HG03520 (cell line): Measurements from ENCODE around the gene RNF151.
"Not testable (repeated sequence)": the region's sequence is repeated elsewhere in the genome, so short reads cannot be mapped to it uniquely, and the experiment has no call there.

ENCODE experiments used
- ATAC-seq: cut with Tn5 transposase; IDR thresholded peaks from one replicate; pipeline ENCODE4 v1.9.1; 2021; ENCODE audit warnings: mild to moderate bottlenecking, moderate library complexity; ENCODE audit not compliant: unreplicated experiment

RNF151 gene, protein sequence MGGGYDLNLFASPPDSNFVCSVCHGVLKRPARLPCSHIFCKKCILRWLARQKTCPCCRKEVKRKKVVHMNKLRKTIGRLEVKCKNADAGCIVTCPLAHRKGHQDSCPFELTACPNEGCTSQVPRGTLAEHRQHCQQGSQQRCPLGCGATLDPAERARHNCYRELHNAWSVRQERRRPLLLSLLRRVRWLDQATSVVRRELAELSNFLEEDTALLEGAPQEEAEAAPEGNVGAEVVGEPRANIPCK

GRCh38 chr16:1966460-1966859 lies at the start of gene RNF151:
RNF151 (plus strand) TSS chr16:1966856; CDS start chr16:1966882, 26 bp downstream.
- no peak for ATAC-seq

DNA sequence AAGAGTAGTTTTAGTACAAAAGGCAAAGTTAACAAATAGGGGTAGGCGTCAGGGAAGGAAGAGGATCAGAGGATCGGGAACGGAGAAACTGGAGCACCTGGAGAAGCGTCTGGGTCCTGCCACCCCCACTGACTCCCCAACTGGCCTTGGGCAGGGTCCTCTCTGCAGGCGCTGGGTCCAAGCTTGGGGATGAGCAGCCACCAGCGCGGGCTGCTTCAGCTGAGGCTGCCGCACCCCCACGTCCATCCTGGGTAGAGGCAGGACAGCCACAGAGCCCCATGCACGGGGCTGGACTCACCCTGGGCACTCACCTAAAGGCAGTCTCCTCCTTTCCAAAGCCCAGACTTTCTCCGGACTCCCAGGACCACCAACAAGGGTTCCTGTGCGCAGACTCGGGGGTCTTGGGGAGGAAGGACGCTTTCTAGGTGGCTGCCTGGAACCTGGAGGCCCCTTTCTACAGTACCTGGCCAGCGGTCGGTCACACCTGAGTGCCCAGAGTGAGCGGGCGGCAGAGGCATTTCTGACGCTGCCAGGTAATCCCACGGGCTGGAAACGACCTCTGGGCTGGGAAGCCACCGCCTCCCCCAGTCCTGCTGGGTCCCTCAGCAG lies 49.5 kb upstream of the RNF151 start:
- ATAC-seq, result no peak

GRCh38 chr16:1917665-1918350 lies 48.8 kb upstream of the RNF151 start:
- no peak for ATAC-seq

- no peak for ATAC-seq
These were observed 48.0 kb upstream of the RNF151 start, which contains the start of gene HS3ST6 for GRCh38 chr16:1918351-1919326. HS3ST6 (minus strand) TSS chr16:1918415; CDS start chr16:1918323, 92 bp downstream.

GRCh38 chr16:1919327-1919998 lies 47.2 kb upstream of the RNF151 start:
- no peak for ATAC-seq

GRCh38 chr16:1920122-1920521 lies 46.5 kb upstream of the RNF151 start:
- not testable (repeated sequence) for ATAC-seq

GRCh38 chr16:1920727-1921171 lies 45.9 kb upstream of the RNF151 start:
- no peak for ATAC-seq

DNA sequence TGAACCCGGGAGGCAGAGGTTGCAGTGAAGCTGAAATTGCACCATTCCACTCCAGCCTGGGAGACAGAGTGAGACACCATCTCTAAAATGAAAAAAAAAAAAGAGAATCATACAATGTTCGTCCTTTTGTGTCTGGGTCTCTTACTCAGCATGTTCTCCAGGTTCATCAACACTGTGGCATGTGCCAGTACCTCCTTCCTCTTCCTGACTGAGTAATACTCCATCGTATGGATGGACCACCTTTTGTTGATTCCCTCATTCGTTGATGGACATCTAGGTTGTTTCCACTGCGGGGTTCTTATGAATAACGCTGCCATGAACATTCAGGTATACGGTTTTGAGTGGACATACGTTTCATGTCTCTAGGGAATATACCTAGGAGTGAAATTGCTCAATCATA lies 44.3 kb upstream of the RNF151 start:
- ATAC-seq, result no peak

- ATAC-seq, result no peak
These were observed 43.2 kb upstream of the RNF151 start for GRCh38 chr16:1923299-1924034.

GRCh38 chr16:1924095-1924494 lies 42.6 kb upstream of the RNF151 start:
- ATAC-seq, result no peak

- no peak for ATAC-seq
These were observed 40.4 kb upstream of the RNF151 start for GRCh38 chr16:1926271-1926670.

DNA sequence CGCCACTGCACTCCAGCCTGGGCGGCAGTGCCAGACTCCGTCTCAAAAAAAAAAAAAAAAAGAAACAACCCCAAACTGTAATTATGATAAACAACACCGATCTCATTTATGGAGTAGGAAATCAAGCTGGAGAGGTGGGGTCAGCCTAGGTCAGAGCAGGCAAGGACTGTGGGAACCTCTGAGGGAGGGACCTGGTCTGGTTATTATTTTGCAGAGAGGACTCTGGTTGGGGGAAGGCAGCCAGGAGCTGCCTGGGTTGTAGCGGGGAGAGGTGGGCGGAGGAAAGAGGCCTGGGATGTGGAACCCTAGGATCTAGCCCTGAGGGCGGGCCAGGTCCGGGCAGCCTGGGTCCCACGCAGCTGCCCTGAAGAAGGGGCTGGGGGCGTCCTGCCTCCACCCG lies 37.6 kb upstream of the RNF151 start:
- no peak for ATAC-seq

GRCh38 chr16:1929578-1930337 lies 36.9 kb upstream of the RNF151 start:
- ATAC-seq, result peak; percentile 76

DNA sequence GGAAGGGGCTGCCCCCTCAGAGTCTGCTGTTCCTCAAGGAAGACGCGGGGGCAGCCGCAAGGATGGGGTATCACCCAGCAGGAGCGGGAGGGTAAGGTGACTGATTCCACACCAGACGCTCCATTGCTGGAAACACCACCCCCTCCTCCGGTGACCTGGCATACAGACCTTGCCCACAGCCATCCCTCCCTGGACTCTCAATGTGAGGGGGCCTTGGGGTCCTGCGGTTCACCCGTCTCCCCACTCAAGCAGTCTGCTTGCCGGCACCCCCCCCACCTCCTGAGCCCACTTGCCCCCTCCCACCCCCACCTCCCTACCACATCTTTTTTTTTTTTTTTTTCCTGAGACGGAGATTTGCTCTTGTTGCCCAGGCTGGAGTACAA lies 36.3 kb upstream of the RNF151 start:
- ATAC-seq, result no peak

GRCh38 chr16:1932050-1933028 lies 34.3 kb upstream of the RNF151 start:
- no peak for ATAC-seq

- ATAC-seq, result no peak
These were observed 33.5 kb upstream of the RNF151 start for GRCh38 chr16:1933097-1933661.

DNA sequence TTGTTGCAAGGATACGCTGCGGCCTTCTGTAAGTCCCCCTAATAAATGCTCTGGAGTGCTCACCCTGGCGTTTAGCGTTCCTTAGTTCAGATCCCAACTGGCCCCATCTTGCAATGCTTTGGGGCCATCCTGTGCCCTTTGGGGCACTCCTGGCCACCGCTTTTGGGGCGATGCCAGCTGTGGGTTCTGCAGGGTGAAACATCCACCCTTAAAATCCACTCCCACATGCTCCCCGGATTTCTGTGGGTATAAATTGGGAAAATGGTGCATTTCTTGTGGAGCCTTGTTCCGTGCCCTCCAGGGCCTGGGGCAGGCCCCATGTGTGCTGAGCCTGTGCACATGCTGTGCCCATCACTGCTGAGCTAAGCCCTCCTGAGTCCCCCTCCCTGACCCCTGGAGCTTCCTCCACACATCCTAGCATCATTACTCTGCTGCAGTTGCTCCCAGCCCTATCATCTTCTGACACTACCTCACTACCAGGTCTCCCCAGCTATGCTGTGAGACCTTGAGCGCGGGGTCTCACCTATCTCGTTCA lies 29.6 kb upstream of the RNF151 start:
- no peak for ATAC-seq
